Endothelial cell of umbilical vein (primary cell): ENCODE measurements around the gene ARHGAP29. TPM values are rescaled to one million over a fixed set of nuclear protein-coding genes. Genes with fewer than 3 reads are reported as not detected.

Experiments used
- BruUV-seq: library from RNA; stranded (reverse); fragments of 400-500 nt; replicated peaks from 2 replicates; lab custom pipeline; 2021; lab: Mats Ljungman, UMichigan
- CTCF ChIA-PET: fragments of 300-600, 350-600 bp; sonication (Branson Sonifier 250); formaldehyde crosslinking; loops from one replicate; lab custom pipeline; 2021; ENCODE audit warnings: antibody characterized with exemption, inconsistent platforms; lab: Charles Lee
- POLR2A ChIA-PET: fragments of 300-600, 350-600 bp; sonication (Branson Sonifier 250); formaldehyde crosslinking; loops from one replicate; lab custom pipeline; 2021; ENCODE audit warnings: antibody characterized with exemption, inconsistent platforms; lab: Charles Lee
- DNase-seq: peaks from one replicate; pipeline ENCODE4 v3.0.0-alpha.2; 2011; ENCODE audit warnings: low read depth, low spot score
- FAIRE-seq: peaks from 2 replicates; lab custom pipeline; 2011; peaks lifted over from hg19 to GRCh38; lab: Jason Lieb, UNC
- H2AFZ ChIP-seq: 2 replicates; pipeline ENCODE4 v1.6.0; 2012; ENCODE audit warnings: low read depth, low read length, control low read depth, inconsistent platforms
- H3K27ac ChIP-seq: 2 replicates; pipeline ENCODE4 v1.5.1; 2011; ENCODE audit warnings: low read depth, mild to moderate bottlenecking, control low read depth, low read length, moderate library complexity; ENCODE audit not compliant: insufficient read depth
- H3K27me3 ChIP-seq, 2 experiments: 2 replicates each; pipeline versions ENCODE4 v1.6.0 to v1.6.1; 2011; ENCODE audit warnings: low read length in 2 of 2, mixed read lengths in 1 of 2; ENCODE audit not compliant: control insufficient read depth in 2 of 2, insufficient read depth in 2 of 2
- H3K36me3 ChIP-seq, 2 experiments: 2 replicates in 1 of 2; 3 replicates in 1 of 2; pipeline ENCODE4 v1.5.1; 2011; ENCODE audit warnings: low read length in 2 of 2, mild to moderate bottlenecking in 1 of 2, moderate library complexity in 1 of 2; ENCODE audit not compliant: control insufficient read depth in 2 of 2, insufficient read depth in 2 of 2; ENCODE audit errors: extremely low read depth in 1 of 2
- H3K4me1 ChIP-seq: 3 replicates; pipeline ENCODE4 v1.5.1; 2011; ENCODE audit warnings: mild to moderate bottlenecking, low read length; ENCODE audit not compliant: control insufficient read depth, insufficient read depth; ENCODE audit errors: extremely low read depth
- H3K4me2 ChIP-seq: 2 replicates; pipeline ENCODE4 v1.6.1; 2011; ENCODE audit warnings: low read length, control low read depth, mixed read lengths; ENCODE audit not compliant: insufficient read depth
- H3K4me3 ChIP-seq, 3 experiments: fragments of 200-600 bp in 1 of 3; sonication (generic), shearing (Covaris generic) in 1 of 3; replicated peaks in 1 of 3; 2 replicates each; pipeline ENCODE4 v1.5.1; 2011 to 2016; ENCODE audit warnings: control low read depth in 3 of 3, low read length in 3 of 3, mild to moderate bottlenecking in 2 of 3, inconsistent platforms in 1 of 3, low read depth in 1 of 3, moderate library complexity in 1 of 3; ENCODE audit not compliant: insufficient read depth in 1 of 3
- H3K79me2 ChIP-seq: 2 replicates; pipeline ENCODE4 v1.6.0; 2012; ENCODE audit warnings: low read length, inconsistent platforms; ENCODE audit not compliant: control insufficient read depth, insufficient read depth
- H3K9ac ChIP-seq: replicated peaks from 2 replicates; pipeline ENCODE3; 2011; ENCODE audit warnings: low read length, control low read depth; ENCODE audit not compliant: insufficient read depth; ENCODE audit errors: extremely low read depth
- H3K9me1 ChIP-seq: replicated peaks from 3 replicates; pipeline ENCODE4 v1.6.0; 2011; ENCODE audit warnings: mild to moderate bottlenecking, low read length; ENCODE audit not compliant: control insufficient read depth, insufficient read depth; ENCODE audit errors: extremely low read depth
- H3K9me3 ChIP-seq: replicated peaks from 2 replicates; pipeline ENCODE4 v1.5.1; 2012; ENCODE audit warnings: low read length, inconsistent platforms; ENCODE audit not compliant: control insufficient read depth, insufficient read depth
- H4K20me1 ChIP-seq: replicated peaks from 2 replicates; pipeline ENCODE3; 2011; ENCODE audit warnings: mild to moderate bottlenecking, low read length; ENCODE audit not compliant: control insufficient read depth, insufficient read depth; ENCODE audit errors: extremely low read depth
- EZH2 ChIP-seq: IDR thresholded peaks from 2 replicates; pipeline ENCODE4 v1.6.1; 2012; ENCODE audit warnings: borderline replicate concordance, low read depth, mild to moderate bottlenecking, moderate library complexity, low read length, inconsistent platforms; ENCODE audit not compliant: severe bottlenecking
- FOS ChIP-seq: IDR thresholded peaks from 2 replicates; pipeline ENCODE4 v1.6.1; 2011; ENCODE audit warnings: mild to moderate bottlenecking, low read length, moderate library complexity, borderline replicate concordance; ENCODE audit not compliant: insufficient read depth
- GATA2 ChIP-seq: IDR thresholded peaks from 2 replicates; pipeline ENCODE4 v1.7.0; 2011; ENCODE audit warnings: low read depth, mild to moderate bottlenecking, moderate library complexity, mixed read lengths, low read length; ENCODE audit not compliant: insufficient read length, insufficient read depth
- JUN ChIP-seq: IDR thresholded peaks from 2 replicates; pipeline ENCODE4 v1.6.1; 2011; ENCODE audit warnings: borderline replicate concordance, low read depth; ENCODE audit not compliant: insufficient read length, insufficient read depth
- MYC ChIP-seq: IDR thresholded peaks from one replicate; pipeline ENCODE4 v1.6.1; 2011; ENCODE audit warnings: mild to moderate bottlenecking, low read depth, low read length
- POLR2A ChIP-seq: IDR thresholded peaks from 2 replicates; pipeline ENCODE4 v1.6.1; 2012; ENCODE audit warnings: low read depth, mild to moderate bottlenecking, control low read depth, low read length
- POLR2AphosphoS5 ChIP-seq: IDR thresholded peaks from 2 replicates; pipeline ENCODE4 v1.6.1; 2012; ENCODE audit warnings: low read depth, mild to moderate bottlenecking, control low read depth, low read length, moderate library complexity; ENCODE audit not compliant: insufficient read depth
- dilution Hi-C: fragments of 300-500 bp; cut with MboI; formaldehyde crosslinking; loops from one replicate; pipeline ENCODE4 v1.15.0; 2019; ENCODE audit warnings: low sequenced_read_pairs; ENCODE audit not compliant: extremely low pct_ligation_motif_present
- intact Hi-C: fragments of 100-400 bp; cut with micrococcal nuclease; formaldehyde crosslinking; loops from one replicate; pipeline ENCODE4 v1.10.0; 2022
- polyA plus RNA-seq, 4 experiments: library from polyadenylated mRNA; depleted of rRNA in 3 of 4; stranded (reverse) in 3 of 4; unstranded in 1 of 4; fragments of >200 nt; gene quantifications; 2 replicates each; pipeline versions ENCODE4 v1.2.1 to v1.2.3, GENCODE V29; 2011 to 2012; ENCODE audit warnings: missing spikeins in 1 of 4
- total RNA-seq: library from RNA; stranded (reverse); gene quantifications from 2 replicates; pipeline ENCODE4 v1.2.3, GENCODE V29; 2021
- TF ChIP-seq, protein P1 (sequence below), 2 donors: IDR thresholded peaks; 1 replicate in 1 of 2; 2 replicates in 1 of 2; pipeline ENCODE4 v1.5.1; 2011; ENCODE audit warnings: low read length in 2 of 2, mild to moderate bottlenecking in 2 of 2, moderate library complexity in 2 of 2, control low read depth in 1 of 2, inconsistent platforms in 1 of 2, low read depth in 1 of 2; ENCODE audit not compliant: insufficient read depth in 1 of 2; ENCODE audit errors: extremely low read depth in 1 of 2
- TF ChIP-seq, protein P2 (sequence below): IDR thresholded peaks from 2 replicates; pipeline ENCODE4 v1.6.1; 2011; ENCODE audit not compliant: insufficient read depth, insufficient read length

Gene ARHGAP29
- total and polyA plus RNA-seq, 2 donors (not counting 3 experiments of a cell fraction or from before 2014, with no cell fraction given) = 56.3 to 199 TPM

DNA sequence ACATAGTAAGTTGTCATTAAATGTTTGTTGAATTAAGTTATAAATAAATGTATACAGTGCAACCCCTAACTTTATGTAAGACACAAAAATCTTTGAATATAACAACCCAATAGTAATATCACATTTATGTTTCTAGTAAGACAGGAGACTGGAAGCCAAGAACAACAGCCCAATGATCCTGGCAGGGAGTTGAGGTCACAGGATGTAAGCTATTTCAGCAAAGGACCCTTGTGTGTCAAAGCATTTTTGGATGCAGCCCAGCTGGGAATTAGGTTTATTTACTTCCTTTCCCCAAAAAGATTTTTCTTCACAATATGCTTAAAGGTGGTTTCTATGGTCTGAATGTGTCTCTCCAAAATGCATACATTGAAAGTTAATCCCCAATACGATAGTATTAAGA, 82.4 kb downstream of the ARHGAP29 start:
- POLR2A ChIA-PET = no interaction called here
- Histone ChIP-seq H3K9me3 (no peaks in the 10 kb centered on the region), H3K9me1 (no peaks in the 10 kb centered on the region), H3K36me3 (no peaks in the 10 kb centered on the region), H3K4me1 (peaks cover 3% of the 10 kb centered on the region), H3K4me3 (no peak overlapping the region), H3K27ac (no peak overlapping the region), H3K9ac (no peak overlapping the region), H4K20me1 (no peaks in the 10 kb centered on the region), H3K79me2 (no peaks in the 10 kb centered on the region), H2AFZ (no peak overlapping the region), H3K27me3 (no peaks in the 10 kb centered on the region), H3K4me2 (no peak overlapping the region)
- dilution Hi-C loops = no loop called here
- peak; percentile 63 for FAIRE-seq
- BruUV-seq = no TSS peak
- CTCF ChIA-PET = interaction anchor here (0.8 to 2.1 kb wide), 7 partner anchors 13 to 181 kb away, joined by 3 to 13 read pairs (median 6); no protein-coding TSS in a partner anchor
- DNase-seq = peak; percentile 70
- no peak for TF ChIP-seq MYC
- TF ChIP-seq, protein P1, sequence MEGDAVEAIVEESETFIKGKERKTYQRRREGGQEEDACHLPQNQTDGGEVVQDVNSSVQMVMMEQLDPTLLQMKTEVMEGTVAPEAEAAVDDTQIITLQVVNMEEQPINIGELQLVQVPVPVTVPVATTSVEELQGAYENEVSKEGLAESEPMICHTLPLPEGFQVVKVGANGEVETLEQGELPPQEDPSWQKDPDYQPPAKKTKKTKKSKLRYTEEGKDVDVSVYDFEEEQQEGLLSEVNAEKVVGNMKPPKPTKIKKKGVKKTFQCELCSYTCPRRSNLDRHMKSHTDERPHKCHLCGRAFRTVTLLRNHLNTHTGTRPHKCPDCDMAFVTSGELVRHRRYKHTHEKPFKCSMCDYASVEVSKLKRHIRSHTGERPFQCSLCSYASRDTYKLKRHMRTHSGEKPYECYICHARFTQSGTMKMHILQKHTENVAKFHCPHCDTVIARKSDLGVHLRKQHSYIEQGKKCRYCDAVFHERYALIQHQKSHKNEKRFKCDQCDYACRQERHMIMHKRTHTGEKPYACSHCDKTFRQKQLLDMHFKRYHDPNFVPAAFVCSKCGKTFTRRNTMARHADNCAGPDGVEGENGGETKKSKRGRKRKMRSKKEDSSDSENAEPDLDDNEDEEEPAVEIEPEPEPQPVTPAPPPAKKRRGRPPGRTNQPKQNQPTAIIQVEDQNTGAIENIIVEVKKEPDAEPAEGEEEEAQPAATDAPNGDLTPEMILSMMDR (IDR thresholded peaks at IDR 0.05; ENCODE audit: extremely low read depth in 1 of 2, insufficient read depth in 1 of 2, low read depth in 1 of 2, low read length in 2 of 2) = no peak
- TF ChIP-seq, protein P2, sequence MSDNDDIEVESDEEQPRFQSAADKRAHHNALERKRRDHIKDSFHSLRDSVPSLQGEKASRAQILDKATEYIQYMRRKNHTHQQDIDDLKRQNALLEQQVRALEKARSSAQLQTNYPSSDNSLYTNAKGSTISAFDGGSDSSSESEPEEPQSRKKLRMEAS = no peak
- TF ChIP-seq FOS = no peak
- TF ChIP-seq JUN = no peak
- no peak for TF ChIP-seq POLR2AphosphoS5
- TF ChIP-seq POLR2A = no peak
- no peak for TF ChIP-seq EZH2
- TF ChIP-seq GATA2 = no peak
- intact Hi-C loops = no loop called here
